HTERT RPE-1 (cell line): Measurements from ENCODE around the gene CCDC182.

Source experiments
- in situ Hi-C: fragments of 300-500 bp; cut with MboI; formaldehyde crosslinking; loops from 4 replicates; pipeline ENCODE4 v1.14.3; 2020; ENCODE audit warnings: low sequenced_read_pairs

CCDC182 gene

GRCh38 chr17:57758654-57759053, 13.6 kb upstream of the CCDC182 start:
- in situ Hi-C loops = no loop called here

GRCh38 chr17:57757735-57758134, 12.6 kb upstream of the CCDC182 start:
- in situ Hi-C loops = no loop called here

- in situ Hi-C loops = no loop called here
These were observed 11.9 kb upstream of the CCDC182 start for GRCh38 chr17:57756951-57757350.

GRCh38 chr17:57755480-57756070, 10.5 kb upstream of the CCDC182 start:
- in situ Hi-C loops = no loop called here

GRCh38 chr17:57752031-57752905, 7.2 kb upstream of the CCDC182 start:
- in situ Hi-C loops = no loop called here

- in situ Hi-C loops = no loop called here
These were observed 6.4 kb upstream of the CCDC182 start for GRCh38 chr17:57751348-57751971.

- in situ Hi-C loops = no loop called here
These were observed 5.8 kb upstream of the CCDC182 start for GRCh38 chr17:57750895-57751294.

- in situ Hi-C loops = no loop called here
These were observed 5.2 kb upstream of the CCDC182 start for GRCh38 chr17:57750109-57750871.

- in situ Hi-C loops = no loop called here
These were observed 4.6 kb upstream of the CCDC182 start for GRCh38 chr17:57749701-57750100.

- in situ Hi-C loops = no loop called here
These were observed 2.3 kb upstream of the CCDC182 start for GRCh38 chr17:57747221-57748017.

GRCh38 chr17:57746221-57746620, 1.1 kb upstream of the CCDC182 start:
- in situ Hi-C loops = no loop called here

- in situ Hi-C loops = no loop called here
These were observed 616 bp downstream of the CCDC182 start for GRCh38 chr17:57744195-57745170.

- in situ Hi-C loops = no loop called here
These were observed 4.9 kb downstream of the CCDC182 start for GRCh38 chr17:57740235-57740528.

- in situ Hi-C loops = no loop called here
These were observed 5.5 kb downstream of the CCDC182 start for GRCh38 chr17:57739402-57740234.

- in situ Hi-C loops = no loop called here
These were observed 7.6 kb downstream of the CCDC182 start for GRCh38 chr17:57737450-57737849.

- in situ Hi-C loops = no loop called here
These were observed 9.4 kb downstream of the CCDC182 start for GRCh38 chr17:57735707-57736106.

- in situ Hi-C loops = no loop called here
These were observed 9.9 kb downstream of the CCDC182 start for GRCh38 chr17:57735230-57735629.

GRCh38 chr17:57733085-57733484, 12.0 kb downstream of the CCDC182 start:
- in situ Hi-C loops = no loop called here

GRCh38 chr17:57732062-57732461, 13.0 kb downstream of the CCDC182 start:
- in situ Hi-C loops = no loop called here
